Breast epithelium (tissue), 3 donors: ENCODE measurements around the gene TMEM123.

ENCODE experiments used
- CTCF ChIP-seq, 3 donors: fragments of 450-650 bp; IDR thresholded peaks; one replicate each; pipeline ENCODE4 v1.5.1; 2016 to 2017; ENCODE audit warnings: antibody characterized with exemption in 3 of 3, mild to moderate bottlenecking in 3 of 3, moderate library complexity in 3 of 3
- POLR2A ChIP-seq: fragments of 450-650 bp; IDR thresholded peaks from one replicate; pipeline ENCODE4 v1.6.1; 2016; ENCODE audit warnings: antibody characterized with exemption, mild to moderate bottlenecking, moderate library complexity

- TF ChIP-seq CTCF (IDR thresholded peaks at IDR 0.05): no peak
- TF ChIP-seq POLR2A: no peak
Observed at GRCh38 chr11:102405501-102405900, 47.1 kb downstream of the TMEM123 start.
